ENCODE results near the gene SEBOX.

The SEBOX gene, protein sequence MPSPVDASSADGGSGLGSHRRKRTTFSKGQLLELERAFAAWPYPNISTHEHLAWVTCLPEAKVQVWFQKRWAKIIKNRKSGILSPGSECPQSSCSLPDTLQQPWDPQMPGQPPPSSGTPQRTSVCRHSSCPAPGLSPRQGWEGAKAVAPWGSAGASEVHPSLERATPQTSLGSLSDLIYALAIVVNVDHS

DNA sequence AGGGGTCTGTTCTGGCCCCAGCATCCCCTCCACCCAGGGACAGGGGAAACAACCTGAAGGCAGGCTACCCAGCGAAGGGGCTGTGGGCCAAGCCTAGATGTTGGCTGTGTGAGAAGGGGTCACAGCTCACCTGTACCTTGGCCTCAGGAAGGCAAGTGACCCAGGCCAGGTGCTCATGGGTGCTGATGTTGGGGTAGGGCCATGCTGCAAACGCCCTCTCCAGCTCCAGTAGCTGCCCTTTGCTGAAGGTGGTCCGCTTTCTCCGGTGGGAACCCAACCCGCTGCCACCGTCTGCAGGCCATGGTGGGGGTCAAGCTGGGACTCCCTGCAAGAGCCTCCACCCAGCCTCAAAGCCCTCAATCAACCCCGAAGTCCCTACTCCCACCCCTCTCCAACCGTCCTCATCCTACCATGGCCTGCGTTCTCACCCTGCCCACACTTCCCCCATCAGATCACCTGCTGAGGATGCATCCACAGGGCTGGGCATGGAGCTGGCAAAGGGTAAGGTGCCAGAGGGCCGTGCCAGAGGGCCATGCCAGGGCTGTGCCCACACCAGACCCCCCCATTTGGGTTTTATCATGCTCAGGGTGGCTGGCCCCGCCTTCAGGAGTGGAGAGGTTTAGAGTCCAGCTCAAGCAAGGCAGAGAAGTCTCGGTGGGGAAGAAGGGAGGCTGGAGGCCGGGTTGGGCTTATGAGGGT lies at the start of gene SEBOX:
TSS of gene SEBOX (minus strand) at position 535 of the 699 bp plus-strand sequence. CDS start at position 487, 48 bp downstream.
- POLR2A ChIA-PET = interaction anchor here (1.8 kb wide), 1 partner anchor 29 kb away, joined by 8 read pairs; the partner anchor contains the start of genes IFT20 and TNFAIP1
- no peak for DNase-seq (ENCODE audit: extremely low spot score)
- CTCF ChIA-PET = interaction anchor here (0.6 kb wide), 1 partner anchor 73 kb away, joined by 3 read pairs; no protein-coding TSS in a partner anchor
- no peak for TF ChIP-seq CTBP1 (IDR thresholded peaks at IDR 0.05; ENCODE audit: borderline replicate concordance)

DNA sequence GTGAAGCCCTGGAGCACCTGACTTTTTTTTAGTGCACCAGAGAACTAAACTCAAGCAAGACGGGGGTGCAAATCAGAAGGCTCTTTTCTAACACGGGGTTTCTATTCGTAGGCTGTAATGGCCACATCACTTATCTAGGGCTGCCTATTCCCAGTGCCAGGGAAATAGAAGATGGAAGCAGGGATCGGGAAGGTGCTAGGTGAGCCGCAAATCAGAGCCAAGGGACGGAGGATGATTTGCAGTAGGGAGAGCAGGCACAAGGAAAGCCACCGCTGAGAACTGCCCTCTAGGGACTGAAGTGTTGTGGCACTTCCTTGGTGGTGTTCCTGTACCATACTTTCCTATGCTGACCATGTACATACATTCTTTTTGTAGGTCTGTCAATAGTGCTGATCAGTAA lies 48.8 kb upstream of the SEBOX start:
- CTCF ChIA-PET = interaction anchor here (0.7 kb wide), 1 partner anchor 283 kb away, joined by 3 read pairs; no protein-coding TSS in a partner anchor
- DNase-seq (ENCODE audit: extremely low spot score) = no peak
- TF ChIP-seq TARDBP (IDR thresholded peaks at IDR 0.05) = no peak
- TF ChIP-seq ZNF384 (IDR thresholded peaks at IDR 0.05) = no peak
- TF ChIP-seq NFRKB (IDR thresholded peaks at IDR 0.05) = no peak
- no peak for TF ChIP-seq HDGF (IDR thresholded peaks at IDR 0.05; ENCODE audit: borderline replicate concordance)
- no peak for TF ChIP-seq LEF1 (IDR thresholded peaks at IDR 0.05; ENCODE audit: borderline replicate concordance)
- no peak for TF ChIP-seq ARNT (IDR thresholded peaks at IDR 0.05)
- TF ChIP-seq L3MBTL2 (conservative IDR thresholded peaks at IDR 0.05) = no peak
- TF ChIP-seq SP1 (IDR thresholded peaks at IDR 0.05) = no peak
- no peak for TF ChIP-seq CTBP1 (IDR thresholded peaks at IDR 0.05; ENCODE audit: borderline replicate concordance)
- no peak for TF ChIP-seq BHLHE40 (IDR thresholded peaks at IDR 0.05; ENCODE audit: borderline replicate concordance)
- no peak for TF ChIP-seq SUZ12 (IDR thresholded peaks at IDR 0.05)
- TF ChIP-seq FOXK2 (IDR thresholded peaks at IDR 0.05) = no peak
- POLR2A ChIA-PET = no interaction called here

DNA sequence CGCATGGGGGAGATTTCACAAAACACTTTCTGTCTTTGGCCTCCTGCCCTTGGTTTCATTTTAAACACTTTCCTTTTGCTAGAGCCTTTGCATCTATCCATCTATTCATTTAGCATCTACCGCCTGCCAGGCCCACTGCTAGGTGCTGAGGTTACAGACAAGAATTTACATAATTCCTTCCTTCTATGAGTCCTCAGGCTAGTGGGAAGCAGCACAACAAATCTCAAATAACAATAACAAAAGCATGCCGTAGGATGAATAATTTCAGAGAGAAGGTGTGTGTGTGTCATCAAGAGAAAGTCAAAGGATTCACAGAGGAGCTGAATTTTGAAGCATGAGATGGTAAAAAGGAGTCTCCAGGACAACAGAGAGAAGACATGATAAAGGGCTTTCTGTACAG lies 47.1 kb upstream of the SEBOX start:
- TF ChIP-seq ZNF384 (IDR thresholded peaks at IDR 0.05) (no peak), ELF4 (IDR thresholded peaks at IDR 0.05) (no peak), HDGF (IDR thresholded peaks at IDR 0.05; ENCODE audit: borderline replicate concordance) (no peak), LEF1 (IDR thresholded peaks at IDR 0.05; ENCODE audit: borderline replicate concordance) (no peak), NFRKB (IDR thresholded peaks at IDR 0.05) (no peak), L3MBTL2 (conservative IDR thresholded peaks at IDR 0.05) (no peak), CTBP1 (IDR thresholded peaks at IDR 0.05; ENCODE audit: borderline replicate concordance) (no peak), FOXA1 (IDR thresholded peaks at IDR 0.05) (no peak), SP1 (IDR thresholded peaks at IDR 0.05) (no peak), FOXK2 (IDR thresholded peaks at IDR 0.05) (no peak), FOXM1 (IDR thresholded peaks at IDR 0.05; ENCODE audit: borderline replicate concordance) (no peak), TARDBP (IDR thresholded peaks at IDR 0.05) (no peak), SUZ12 (IDR thresholded peaks at IDR 0.05) (no peak), BHLHE40 (IDR thresholded peaks at IDR 0.05; ENCODE audit: borderline replicate concordance) (no peak), ARNT (IDR thresholded peaks at IDR 0.05) (no peak)
- TF ChIP-seq, protein P1, sequence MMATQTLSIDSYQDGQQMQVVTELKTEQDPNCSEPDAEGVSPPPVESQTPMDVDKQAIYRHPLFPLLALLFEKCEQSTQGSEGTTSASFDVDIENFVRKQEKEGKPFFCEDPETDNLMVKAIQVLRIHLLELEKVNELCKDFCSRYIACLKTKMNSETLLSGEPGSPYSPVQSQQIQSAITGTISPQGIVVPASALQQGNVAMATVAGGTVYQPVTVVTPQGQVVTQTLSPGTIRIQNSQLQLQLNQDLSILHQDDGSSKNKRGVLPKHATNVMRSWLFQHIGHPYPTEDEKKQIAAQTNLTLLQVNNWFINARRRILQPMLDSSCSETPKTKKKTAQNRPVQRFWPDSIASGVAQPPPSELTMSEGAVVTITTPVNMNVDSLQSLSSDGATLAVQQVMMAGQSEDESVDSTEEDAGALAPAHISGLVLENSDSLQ (IDR thresholded peaks at IDR 0.05) = no peak
- ChIA-PET POLR2A (no interaction called here), CTCF (no interaction called here)
- no peak for DNase-seq (ENCODE audit: extremely low spot score)

DNA sequence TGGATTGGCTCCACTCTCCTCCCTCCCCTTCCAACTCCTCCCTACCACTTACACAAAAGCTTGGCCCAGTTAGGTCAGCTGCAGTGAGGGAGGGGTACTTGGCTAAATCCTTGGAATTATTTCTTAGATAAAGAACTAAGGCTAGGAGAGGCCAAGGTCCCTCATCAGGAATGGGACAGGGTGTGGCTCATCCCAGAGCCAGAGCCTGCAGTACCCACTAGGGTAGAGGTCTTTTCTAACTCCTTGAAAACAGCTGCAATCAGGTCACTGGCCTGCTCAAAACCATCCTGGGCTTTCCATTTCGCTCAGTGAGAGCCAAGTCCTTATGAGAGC lies 42.9 kb upstream of the SEBOX start:
- ChIA-PET CTCF (interaction anchor here (0.6 to 5.1 kb wide), 4 partner anchors 9 to 98 kb away, joined by 3 to 45 read pairs (median 4); no protein-coding TSS in a partner anchor), POLR2A (interaction anchor here (0.8 to 3.7 kb wide), 6 partner anchors 8 to 236 kb away, joined by 3 to 29 read pairs (median 4); partner anchors contain the start of genes IFT20 and TNFAIP1)
- TF ChIP-seq SP1 (IDR thresholded peaks at IDR 0.05) = no peak
- TF ChIP-seq LEF1 (IDR thresholded peaks at IDR 0.05; ENCODE audit: borderline replicate concordance) = no peak
- TF ChIP-seq ARNT (IDR thresholded peaks at IDR 0.05) = no peak
- TF ChIP-seq ZNF384 (IDR thresholded peaks at IDR 0.05) = no peak
- TF ChIP-seq BHLHE40 (IDR thresholded peaks at IDR 0.05; ENCODE audit: borderline replicate concordance) = no peak
- TF ChIP-seq TARDBP (IDR thresholded peaks at IDR 0.05) = no peak
- no peak for TF ChIP-seq NFRKB (IDR thresholded peaks at IDR 0.05)
- no peak for TF ChIP-seq ELF4 (IDR thresholded peaks at IDR 0.05)
- TF ChIP-seq FOXA1 (IDR thresholded peaks at IDR 0.05) = no peak
- no peak for TF ChIP-seq FOXM1 (IDR thresholded peaks at IDR 0.05; ENCODE audit: borderline replicate concordance)
- no peak for TF ChIP-seq CTBP1 (IDR thresholded peaks at IDR 0.05; ENCODE audit: borderline replicate concordance)
- no peak for TF ChIP-seq HDGF (IDR thresholded peaks at IDR 0.05; ENCODE audit: borderline replicate concordance)
- TF ChIP-seq SUZ12 (IDR thresholded peaks at IDR 0.05) = no peak
- no peak for TF ChIP-seq L3MBTL2 (conservative IDR thresholded peaks at IDR 0.05)
- DNase-seq (ENCODE audit: extremely low spot score) = no peak

DNA sequence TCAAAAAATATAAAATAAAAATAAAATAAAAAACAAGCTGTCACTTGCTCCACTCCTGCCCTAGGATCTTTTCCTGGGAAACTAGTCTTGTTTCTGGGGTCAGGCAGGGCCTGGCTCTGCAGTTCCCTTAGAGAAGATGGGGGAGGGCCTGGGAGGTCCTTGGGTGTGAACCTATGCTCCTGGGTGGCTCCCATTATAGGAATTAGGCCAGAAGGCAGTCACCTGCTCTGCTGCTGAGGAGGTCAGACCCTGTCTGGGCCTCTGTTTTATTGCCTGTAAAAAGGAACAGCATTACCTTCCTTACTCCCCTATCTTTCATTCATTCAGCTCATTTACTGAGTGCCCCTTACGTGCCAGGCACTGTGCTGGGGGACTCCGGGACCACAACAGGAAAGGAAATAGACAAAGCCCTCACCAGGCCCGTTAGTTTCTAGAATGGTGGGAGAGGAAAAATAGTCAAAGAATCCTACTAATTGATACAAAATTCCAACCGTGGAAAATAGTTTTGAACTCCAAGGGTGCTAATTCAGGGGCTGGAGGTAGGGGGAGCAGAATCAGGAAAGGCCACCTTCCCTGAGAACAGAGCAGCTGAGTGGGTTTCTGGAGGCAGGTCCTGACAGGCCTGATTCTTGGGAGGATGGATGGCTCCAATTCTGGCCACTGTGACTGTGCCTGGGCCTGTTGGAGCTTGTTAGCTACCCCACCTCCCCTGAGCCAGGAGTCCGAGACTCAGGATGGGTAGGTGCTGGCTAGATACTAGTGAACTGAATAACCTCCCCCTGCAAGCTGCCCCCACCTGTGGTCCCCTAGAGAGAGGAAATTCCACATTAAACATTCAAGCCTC lies 42.4 kb upstream of the SEBOX start:
- no peak for DNase-seq (ENCODE audit: extremely low spot score)
- ChIA-PET POLR2A (interaction anchor here (0.6 to 3.7 kb wide), 11 partner anchors 9 to 237 kb away, joined by 3 to 29 read pairs (median 3); partner anchors contain the start of genes IFT20, POLDIP2 and TNFAIP1), CTCF (interaction anchor here (0.5 to 5.1 kb wide), 6 partner anchors 9 to 163 kb away, joined by 3 to 45 read pairs (median 4); no protein-coding TSS in a partner anchor)
- TF ChIP-seq LEF1 (IDR thresholded peaks at IDR 0.05; ENCODE audit: borderline replicate concordance) (no peak), FOXM1 (IDR thresholded peaks at IDR 0.05; ENCODE audit: borderline replicate concordance) (no peak), FOXA1 (IDR thresholded peaks at IDR 0.05) (no peak), L3MBTL2 (conservative IDR thresholded peaks at IDR 0.05) (no peak), HDGF (IDR thresholded peaks at IDR 0.05; ENCODE audit: borderline replicate concordance) (no peak)
- TF ChIP-seq, protein P1 (IDR thresholded peaks at IDR 0.05) = 0 out of 2 replicates have a peak, but pooled peaks have one; percentile 40
